GM18520 (cell line): ENCODE measurements around the gene SHF.

Experiments
- ATAC-seq: cut with Tn5 transposase; IDR thresholded peaks from one replicate; pipeline ENCODE4 v1.9.1; 2021; ENCODE audit not compliant: unreplicated experiment

Gene SHF

GRCh38 chr15:45128971-45129639, 58.7 kb downstream of the SHF start:
- ATAC-seq, result no peak

- no peak for ATAC-seq
Observed at GRCh38 chr15:45126535-45127158, 61.1 kb downstream of the SHF start.

GRCh38 chr15:45123397-45123796, 64.4 kb downstream of the SHF start:
- no peak for ATAC-seq

- ATAC-seq, result no peak
Observed at GRCh38 chr15:45122719-45123118, 65.0 kb downstream of the SHF start.

GRCh38 chr15:45121706-45122417, 65.9 kb downstream of the SHF start:
- no peak for ATAC-seq

GRCh38 chr15:45121020-45121419, 66.7 kb downstream of the SHF start:
- ATAC-seq, result peak; percentile 57

- no peak for ATAC-seq
Observed at GRCh38 chr15:45120081-45120972, 67.4 kb downstream of the SHF start.

GRCh38 chr15:45118996-45119395, 68.8 kb downstream of the SHF start:
- no peak for ATAC-seq

- peak; percentile 65 for ATAC-seq
Observed at GRCh38 chr15:45118131-45118588, 69.6 kb downstream of the SHF start.

- ATAC-seq, result no peak
Observed at GRCh38 chr15:45117308-45118130, 70.2 kb downstream of the SHF start.
